HEK293 (cell line): Measurements from ENCODE around the gene TTC7B.

ENCODE experiments used
- CTCF ChIA-PET: fragments of 350-600 bp; formaldehyde crosslinking; extraction: SDS; loops from one replicate; lab custom pipeline; 2021; ENCODE audit warnings: antibody characterized with exemption; lab: Yijun Ruan, JAX
- POLR2A ChIA-PET: fragments of 300-600 bp; formaldehyde crosslinking; extraction: SDS; loops from one replicate; lab custom pipeline; 2020; ENCODE audit warnings: antibody characterized with exemption, inconsistent platforms; lab: Yijun Ruan, JAX
- H3K27ac ChIP-seq: fragments of 200-500 bp; sonication (Bioruptor generic); 2 replicates; pipeline ENCODE4 v1.5.1; 2014; ENCODE audit warnings: low read depth, low read length, control low read depth, inconsistent platforms; ENCODE audit errors: extremely low read depth
- H3K36me3 ChIP-seq, 2 experiments: fragments of 200-500 bp in 1 of 2; sonication (Bioruptor generic) in 1 of 2; 1 replicate in 1 of 2; 2 replicates in 1 of 2; pipeline ENCODE4 v1.5.1; 2014 to 2017; ENCODE audit warnings: inconsistent platforms in 2 of 2, low read length in 2 of 2; ENCODE audit not compliant: control insufficient read depth in 2 of 2, insufficient read depth in 1 of 2
- H3K4me1 ChIP-seq: fragments of 200-500 bp; sonication (Bioruptor generic); 2 replicates; pipeline ENCODE4 v1.5.1; 2014; ENCODE audit warnings: mild to moderate bottlenecking, low read length, inconsistent platforms; ENCODE audit not compliant: control insufficient read depth, insufficient read depth
- H3K4me3 ChIP-seq: 2 replicates; pipeline ENCODE4 v1.5.1; 2011; ENCODE audit warnings: low read depth, mild to moderate bottlenecking, control low read depth, low read length, moderate library complexity
- H3K9me3 ChIP-seq: fragments of 200-500 bp; sonication (Bioruptor generic); 2 replicates; pipeline ENCODE4 v1.5.1; 2014; ENCODE audit warnings: low read depth, low read length, inconsistent platforms; ENCODE audit not compliant: control insufficient read depth, insufficient read depth
- OVOL3 ChIP-seq: fragments of 450-650 bp; formaldehyde crosslinking; IDR thresholded peaks from 2 replicates; pipeline ENCODE4 v1.5.1; 2016; ENCODE audit warnings: missing biosample characterization, missing genetic modification characterization
- ZNF133 ChIP-seq: fragments of 450-650 bp; formaldehyde crosslinking; IDR thresholded peaks from 2 replicates; pipeline ENCODE4 v1.5.1; 2016; ENCODE audit warnings: missing biosample characterization, missing genetic modification characterization
- ZNF138 ChIP-seq: fragments of 450-650 bp; formaldehyde crosslinking; IDR thresholded peaks from 2 replicates; pipeline ENCODE4 v1.5.1; 2016; ENCODE audit warnings: missing biosample characterization, missing genetic modification characterization, borderline replicate concordance
- ZNF169 ChIP-seq: fragments of 450-650 bp; formaldehyde crosslinking; IDR thresholded peaks from 2 replicates; pipeline ENCODE4 v1.5.1; 2016; ENCODE audit warnings: missing biosample characterization, missing genetic modification characterization
- ZNF248 ChIP-seq: fragments of 450-650 bp; formaldehyde crosslinking; IDR thresholded peaks from 2 replicates; pipeline ENCODE4 v1.5.1; 2017; ENCODE audit warnings: missing biosample characterization, missing genetic modification characterization
- ZNF274 ChIP-seq, 2 experiments: fragments of 200-500 bp in 1 of 2; fragments of 450-650 bp in 1 of 2; sonication (Bioruptor generic) in 1 of 2; formaldehyde crosslinking in 1 of 2; IDR thresholded peaks; 2 replicates each; pipeline versions ENCODE4 v1.5.1 to v1.6.1; 2014 to 2016; ENCODE audit warnings: borderline replicate concordance in 1 of 2, inconsistent platforms in 1 of 2, low read length in 1 of 2, missing biosample characterization in 1 of 2, missing genetic modification characterization in 1 of 2
- ZNF404 ChIP-seq: fragments of 450-650 bp; formaldehyde crosslinking; IDR thresholded peaks from 2 replicates; pipeline ENCODE4 v1.5.1; 2017; ENCODE audit warnings: missing biosample characterization, missing genetic modification characterization
- ZNF768 ChIP-seq: fragments of 450-650 bp; formaldehyde crosslinking; IDR thresholded peaks from 2 replicates; pipeline ENCODE4 v1.5.1; 2018; ENCODE audit warnings: missing biosample characterization, mild to moderate bottlenecking, missing genetic modification characterization
- TF ChIP-seq, protein P1 (sequence below): fragments of 450-650 bp; formaldehyde crosslinking; IDR thresholded peaks from 2 replicates; pipeline ENCODE4; 2016; ENCODE audit warnings: missing biosample characterization, missing genetic modification characterization
- TF ChIP-seq, protein P2 (sequence below): fragments of 450-650 bp; formaldehyde crosslinking; IDR thresholded peaks from 2 replicates; pipeline ENCODE4 v1.5.1; 2017; ENCODE audit warnings: missing biosample characterization, mild to moderate bottlenecking, missing genetic modification characterization, moderate library complexity
- TF ChIP-seq, protein P3 (sequence below): fragments of 450-650 bp; formaldehyde crosslinking; IDR thresholded peaks from 2 replicates; pipeline ENCODE4 v1.5.1; 2016; ENCODE audit warnings: missing biosample characterization, missing genetic modification characterization
- TF ChIP-seq, protein P4 (sequence below): fragments of 450-650 bp; formaldehyde crosslinking; IDR thresholded peaks from 2 replicates; pipeline ENCODE4 v1.5.1; 2017; ENCODE audit warnings: missing biosample characterization, missing genetic modification characterization

The TTC7B gene

DNA sequence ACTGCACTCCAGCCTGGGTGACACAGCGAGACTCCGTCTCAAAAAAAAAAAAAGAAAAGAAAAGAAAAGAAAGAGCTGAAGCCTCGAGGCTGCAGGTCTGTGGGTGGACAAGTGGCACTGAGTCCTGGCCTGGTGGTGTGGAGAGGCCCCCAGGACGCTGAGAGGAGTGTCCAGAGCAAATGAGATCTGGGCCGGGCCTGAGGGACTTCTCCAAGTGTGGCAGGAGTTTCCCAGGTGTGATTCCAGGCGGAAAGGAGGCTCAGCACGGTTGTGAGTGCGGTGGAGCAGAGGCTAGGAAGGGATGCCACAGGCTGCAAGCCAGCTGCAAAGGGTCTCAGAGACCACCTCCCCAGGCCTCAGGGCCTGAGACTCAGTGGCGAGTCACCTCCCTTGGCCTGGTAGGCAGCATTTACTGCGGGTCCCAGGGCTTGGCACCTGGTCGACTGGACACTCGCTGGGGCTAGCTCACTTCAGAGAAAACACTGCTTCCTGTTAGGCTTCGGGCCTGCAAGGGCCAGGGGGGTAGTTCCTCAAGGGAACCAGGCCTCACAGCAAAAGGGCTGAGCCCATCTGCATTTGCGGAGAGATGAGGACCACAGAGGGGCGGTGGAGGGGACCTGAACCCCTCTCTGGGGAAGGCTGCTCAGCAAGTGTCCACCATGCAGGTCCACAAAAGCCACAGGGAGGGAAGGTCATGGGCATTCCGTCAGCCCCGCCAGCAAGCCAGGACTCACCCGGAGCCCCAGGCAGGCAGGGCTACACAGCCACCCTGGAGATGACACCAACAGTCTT, 11.7 kb downstream of the TTC7B start:
- POLR2A ChIA-PET, result no interaction called here
- Histone ChIP-seq H3K4me1 (no peaks in the 10 kb centered on the region; the same call in 1 of the 2 replicates), H3K9me3 (no peaks in the 10 kb centered on the region), H3K27ac (no peak overlapping the region)
- TF ChIP-seq, protein P1, sequence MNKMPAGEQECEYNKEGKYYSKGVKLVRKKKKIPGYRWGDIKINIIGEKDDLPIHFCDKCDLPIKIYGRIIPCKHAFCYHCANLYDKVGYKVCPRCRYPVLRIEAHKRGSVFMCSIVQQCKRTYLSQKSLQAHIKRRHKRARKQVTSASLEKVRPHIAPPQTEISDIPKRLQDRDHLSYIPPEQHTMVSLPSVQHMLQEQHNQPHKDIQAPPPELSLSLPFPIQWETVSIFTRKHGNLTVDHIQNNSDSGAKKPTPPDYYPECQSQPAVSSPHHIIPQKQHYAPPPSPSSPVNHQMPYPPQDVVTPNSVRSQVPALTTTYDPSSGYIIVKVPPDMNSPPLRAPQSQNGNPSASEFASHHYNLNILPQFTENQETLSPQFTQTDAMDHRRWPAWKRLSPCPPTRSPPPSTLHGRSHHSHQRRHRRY (tag by site-specific recombination), result no peak
- TF ChIP-seq ZNF169 (tag by site-specific recombination), result no peak
- TF ChIP-seq, all 188 proteins: peak for 0
- Histone ChIP-seq H3K36me3 (no peaks in the 10 kb centered on the region), H3K4me3 (no peak overlapping the region)
- CTCF ChIA-PET, result no interaction called here

DNA sequence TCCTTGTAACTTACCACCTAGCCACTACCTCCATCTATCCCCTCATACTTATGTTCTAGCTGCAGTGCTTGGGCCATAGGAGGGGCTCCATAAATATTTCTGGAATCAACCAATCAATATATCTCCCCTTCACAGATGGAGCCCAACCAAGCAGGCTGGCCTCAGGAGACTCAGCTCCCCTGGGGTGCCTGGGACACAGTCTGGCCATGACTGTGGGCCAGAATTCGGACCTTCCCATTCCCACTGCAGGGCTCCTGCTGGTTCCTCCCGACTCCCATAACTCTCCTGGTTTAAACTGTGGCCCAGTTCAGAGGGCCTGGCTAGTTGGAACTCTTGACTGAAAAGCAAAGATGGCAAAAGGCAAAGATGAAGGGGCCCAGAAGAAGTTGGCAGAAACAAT, 13.0 kb downstream of the TTC7B start:
- ChIA-PET CTCF (interaction anchor here (0.7 kb wide), 1 partner anchor 65 kb away, joined by 3 read pairs; no protein-coding TSS in a partner anchor), POLR2A (no interaction called here)
- TF ChIP-seq, protein P2, sequence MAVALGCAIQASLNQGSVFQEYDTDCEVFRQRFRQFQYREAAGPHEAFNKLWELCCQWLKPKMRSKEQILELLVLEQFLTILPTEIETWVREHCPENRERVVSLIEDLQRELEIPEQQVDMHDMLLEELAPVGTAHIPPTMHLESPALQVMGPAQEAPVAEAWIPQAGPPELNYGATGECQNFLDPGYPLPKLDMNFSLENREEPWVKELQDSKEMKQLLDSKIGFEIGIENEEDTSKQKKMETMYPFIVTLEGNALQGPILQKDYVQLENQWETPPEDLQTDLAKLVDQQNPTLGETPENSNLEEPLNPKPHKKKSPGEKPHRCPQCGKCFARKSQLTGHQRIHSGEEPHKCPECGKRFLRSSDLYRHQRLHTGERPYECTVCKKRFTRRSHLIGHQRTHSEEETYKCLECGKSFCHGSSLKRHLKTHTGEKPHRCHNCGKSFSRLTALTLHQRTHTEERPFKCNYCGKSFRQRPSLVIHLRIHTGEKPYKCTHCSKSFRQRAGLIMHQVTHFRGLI, result peak; percentile 70; the same call in 1 of the 2 replicates
- TF ChIP-seq ZNF138 (tag by site-specific recombination), result no peak
- H3K4me3 ChIP-seq, result no peak overlapping the region
- H3K9me3 ChIP-seq, result no peaks in the 10 kb centered on the region
- no peak overlapping the region for H3K27ac ChIP-seq
- no peaks in the 10 kb centered on the region for H3K36me3 ChIP-seq
- no peaks in the 10 kb centered on the region; the same call in 1 of the 2 replicates for H3K4me1 ChIP-seq

DNA sequence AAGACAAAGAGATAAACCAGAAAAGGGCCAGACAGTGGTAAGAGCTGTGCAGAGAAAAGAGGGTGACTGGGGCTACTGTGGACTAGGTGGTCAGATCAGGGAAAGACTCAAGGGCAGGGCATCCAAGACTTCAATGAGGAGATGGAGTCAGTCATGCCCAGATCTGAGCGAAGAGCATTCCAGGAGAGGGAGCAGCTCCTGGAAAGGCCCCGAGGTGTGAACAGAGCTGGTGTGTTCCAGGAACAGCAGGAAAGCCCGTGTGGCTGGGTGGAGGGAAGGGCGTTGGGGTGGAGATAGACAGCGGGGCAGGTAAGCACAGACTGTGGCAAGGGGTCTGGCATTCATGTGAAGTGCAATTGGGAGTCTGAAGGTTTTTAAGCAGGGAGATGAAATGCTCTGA, 16.8 kb downstream of the TTC7B start:
- Histone ChIP-seq H3K27ac (no peak overlapping the region), H3K9me3 (no peaks in the 10 kb centered on the region), H3K4me3 (no peak overlapping the region), H3K36me3 (no peaks in the 10 kb centered on the region), H3K4me1 (no peaks in the 10 kb centered on the region)
- POLR2A ChIA-PET, result no interaction called here
- TF ChIP-seq OVOL3 (no peak), ZNF404 (tag by site-specific recombination) (no peak), ZNF274 (IDR thresholded peaks at IDR 0.05; ENCODE audit: low read length) (no peak), ZNF274 (tag by site-specific recombination; IDR thresholded peaks at IDR 0.05; ENCODE audit: borderline replicate concordance) (no peak), ZNF133 (no peak), ZNF248 (no peak), ZNF768 (tag by site-specific recombination) (no peak)
- TF ChIP-seq, protein P3, sequence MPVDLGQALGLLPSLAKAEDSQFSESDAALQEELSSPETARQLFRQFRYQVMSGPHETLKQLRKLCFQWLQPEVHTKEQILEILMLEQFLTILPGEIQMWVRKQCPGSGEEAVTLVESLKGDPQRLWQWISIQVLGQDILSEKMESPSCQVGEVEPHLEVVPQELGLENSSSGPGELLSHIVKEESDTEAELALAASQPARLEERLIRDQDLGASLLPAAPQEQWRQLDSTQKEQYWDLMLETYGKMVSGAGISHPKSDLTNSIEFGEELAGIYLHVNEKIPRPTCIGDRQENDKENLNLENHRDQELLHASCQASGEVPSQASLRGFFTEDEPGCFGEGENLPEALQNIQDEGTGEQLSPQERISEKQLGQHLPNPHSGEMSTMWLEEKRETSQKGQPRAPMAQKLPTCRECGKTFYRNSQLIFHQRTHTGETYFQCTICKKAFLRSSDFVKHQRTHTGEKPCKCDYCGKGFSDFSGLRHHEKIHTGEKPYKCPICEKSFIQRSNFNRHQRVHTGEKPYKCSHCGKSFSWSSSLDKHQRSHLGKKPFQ, result 0 out of 2 replicates have a peak, but pooled peaks have one; percentile 55
- CTCF ChIA-PET, result interaction anchor here (0.7 to 0.8 kb wide), 2 partner anchors 11 to 13 kb away, joined by 3 read pairs; no protein-coding TSS in a partner anchor

DNA sequence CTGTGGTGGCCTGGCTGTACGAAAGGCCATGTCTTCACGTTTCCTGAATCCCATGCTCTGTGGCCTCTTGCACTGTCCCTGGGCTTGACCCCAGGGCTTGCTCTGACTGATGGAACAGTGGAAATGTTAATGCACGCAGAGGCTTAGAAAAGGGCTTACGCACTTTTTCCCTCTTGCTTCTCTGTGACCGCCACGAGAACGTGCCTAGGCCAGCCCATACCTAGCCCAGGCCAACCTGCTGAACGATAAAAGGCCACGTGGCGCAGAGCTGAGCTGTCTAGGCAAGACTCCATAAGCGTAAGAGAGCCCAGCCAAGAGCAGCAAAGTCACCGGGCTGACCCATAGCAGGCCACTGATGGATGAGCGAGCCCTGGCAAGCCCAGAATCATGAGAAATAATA, 18.3 kb downstream of the TTC7B start:
- POLR2A ChIA-PET, result no interaction called here
- Histone ChIP-seq H3K36me3 (no peaks in the 10 kb centered on the region), H3K4me3 (no peak overlapping the region), H3K9me3 (no peaks in the 10 kb centered on the region), H3K27ac (no peak overlapping the region), H3K4me1 (no peaks in the 10 kb centered on the region)
- CTCF ChIA-PET, result no interaction called here
- TF ChIP-seq, protein P4, sequence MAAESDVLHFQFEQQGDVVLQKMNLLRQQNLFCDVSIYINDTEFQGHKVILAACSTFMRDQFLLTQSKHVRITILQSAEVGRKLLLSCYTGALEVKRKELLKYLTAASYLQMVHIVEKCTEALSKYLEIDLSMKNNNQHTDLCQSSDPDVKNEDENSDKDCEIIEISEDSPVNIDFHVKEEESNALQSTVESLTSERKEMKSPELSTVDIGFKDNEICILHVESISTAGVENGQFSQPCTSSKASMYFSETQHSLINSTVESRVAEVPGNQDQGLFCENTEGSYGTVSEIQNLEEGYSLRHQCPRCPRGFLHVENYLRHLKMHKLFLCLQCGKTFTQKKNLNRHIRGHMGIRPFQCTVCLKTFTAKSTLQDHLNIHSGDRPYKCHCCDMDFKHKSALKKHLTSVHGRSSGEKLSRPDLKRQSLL (tag by site-specific recombination), result no peak
- TF ChIP-seq, protein P2, result peak; percentile 38; the same call in 1 of the 2 replicates
